Superior temporal gyrus (tissue), 1 donor: Measurements from ENCODE around the gene LCE2B.

Experiments
- DNase-seq: peaks from one replicate; pipeline ENCODE4 v3.0.0-alpha.2; 2016; ENCODE audit errors: extremely low spot score

The LCE2B gene

DNA sequence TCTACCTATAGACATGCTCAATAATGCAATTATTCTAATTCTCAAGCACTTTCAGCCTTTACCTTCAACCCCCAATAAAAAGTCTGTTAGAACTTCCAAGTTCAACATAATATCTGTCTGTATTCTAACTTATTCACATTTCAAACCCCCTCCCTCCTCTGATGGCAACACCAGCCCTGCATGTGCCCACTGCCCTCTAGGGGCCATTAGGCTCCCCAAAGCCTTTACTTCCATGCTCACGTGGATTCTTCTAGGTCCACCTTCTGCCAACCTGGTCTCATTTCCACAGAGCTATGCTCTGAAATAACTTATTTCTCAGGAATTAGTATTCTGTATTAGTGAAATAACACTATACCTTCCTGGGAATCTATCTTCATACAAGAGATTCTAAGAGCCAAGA is 49.7 kb downstream of the LCE2B start:
- no peak for DNase-seq
